HG02678 (cell line): Measurements from ENCODE around the gene LAD1.

Source experiments
- ATAC-seq: cut with Tn5 transposase; IDR thresholded peaks from one replicate; pipeline ENCODE4 v1.9.1; 2021; ENCODE audit warnings: mild to moderate bottlenecking, moderate library complexity; ENCODE audit not compliant: unreplicated experiment

Gene LAD1

DNA sequence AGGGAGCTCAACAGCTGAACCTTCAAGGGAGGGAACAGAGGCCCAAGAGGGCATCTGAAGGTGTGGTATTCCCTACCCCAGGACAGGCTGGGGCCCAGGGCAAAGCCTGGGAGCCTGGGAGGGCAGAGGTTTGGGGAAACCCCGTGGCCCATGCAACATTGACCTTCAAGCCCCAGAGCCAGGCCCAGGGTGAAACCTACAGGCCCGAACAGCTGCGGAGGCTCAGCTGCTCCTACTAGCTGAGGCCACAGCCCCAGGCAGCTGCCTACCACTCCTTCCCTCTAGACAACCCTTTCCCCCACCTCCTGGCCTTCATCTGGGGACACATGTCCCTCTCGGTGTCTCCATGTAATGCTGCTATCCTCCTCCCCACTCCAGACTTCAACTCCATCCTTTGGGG is 3.2 kb downstream of the LAD1 start:
- no peak for ATAC-seq

DNA sequence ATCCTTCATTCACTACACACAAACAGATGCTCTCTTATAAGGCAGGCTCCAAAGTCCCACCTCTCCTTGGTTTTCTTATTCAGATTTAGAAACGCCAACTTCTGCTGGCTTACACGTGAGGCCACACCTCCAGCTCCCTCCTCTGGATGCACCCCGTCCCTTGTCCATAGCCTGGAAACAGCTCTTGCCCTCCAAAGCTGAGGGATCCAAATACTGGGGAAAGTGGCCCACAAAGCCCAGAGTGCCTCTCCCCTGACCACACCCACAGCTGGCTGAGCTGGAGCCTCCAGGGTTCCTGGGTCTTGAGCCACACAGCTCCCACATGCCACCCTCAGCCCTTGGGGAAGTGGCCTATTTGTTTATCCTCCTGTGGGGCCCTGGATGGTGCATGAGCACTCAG is 4.5 kb downstream of the LAD1 start:
- ATAC-seq: no peak

DNA sequence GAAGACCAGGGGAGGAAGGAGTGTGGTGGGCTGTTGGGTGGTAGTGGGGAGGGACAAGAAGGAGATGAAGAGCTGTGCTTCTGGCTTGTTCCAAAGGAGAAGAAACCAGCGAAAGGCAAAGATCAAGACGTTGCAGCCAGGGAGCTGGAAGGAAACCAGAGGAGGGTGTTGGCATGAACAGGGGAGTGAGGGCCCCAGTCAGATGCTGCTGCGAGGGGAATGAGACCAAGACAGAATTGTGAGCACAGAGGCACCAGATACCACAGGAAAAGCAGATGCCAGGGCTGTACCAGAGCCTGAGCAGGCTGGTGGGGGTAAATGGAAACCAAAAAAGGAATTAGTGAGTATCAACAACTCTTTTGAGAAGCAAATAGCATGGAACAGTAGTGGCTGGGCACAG is 6.0 kb downstream of the LAD1 start:
- no peak for ATAC-seq

DNA sequence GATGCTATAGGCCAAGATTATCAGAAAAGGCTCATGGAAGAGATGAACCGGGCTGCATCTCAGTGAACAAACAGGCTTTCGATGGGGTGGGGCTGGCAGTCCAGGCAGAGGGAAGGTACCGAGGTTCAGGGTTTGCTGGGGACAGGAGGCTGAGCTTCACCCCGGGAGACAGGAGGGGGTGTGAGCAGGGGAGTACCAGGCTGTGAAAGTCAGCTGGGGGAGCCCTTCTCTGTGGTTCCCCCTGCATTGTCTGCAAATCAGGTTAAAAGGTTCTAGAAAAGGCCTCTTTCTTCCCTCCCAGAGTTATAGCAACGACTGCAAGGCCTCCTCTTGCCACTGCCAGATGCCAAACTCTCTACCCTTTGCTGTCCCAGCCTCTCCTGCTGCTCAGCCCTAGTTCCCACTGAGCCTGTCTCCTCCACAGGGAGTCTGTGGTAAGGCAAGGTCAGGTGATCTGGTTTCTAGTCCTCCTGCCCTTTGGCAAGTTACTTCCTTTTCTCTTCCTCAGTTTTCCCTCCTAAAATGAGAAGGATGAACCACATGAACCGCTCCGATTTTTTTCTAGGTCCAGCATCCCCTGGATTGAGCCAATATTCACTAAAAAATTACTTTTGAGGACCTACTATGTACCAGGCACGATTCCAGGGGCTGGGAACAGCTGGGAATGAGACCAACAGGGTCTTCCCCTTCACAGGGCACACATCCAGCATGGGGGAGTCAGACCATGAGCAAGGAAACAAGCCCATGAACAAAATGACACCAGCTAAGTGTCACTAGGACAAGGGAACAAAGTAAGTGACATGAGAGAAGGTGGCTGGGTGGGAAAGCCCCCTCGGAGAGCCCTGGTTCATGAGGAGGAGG is 7.2 kb downstream of the LAD1 start:
- no peak for ATAC-seq

DNA sequence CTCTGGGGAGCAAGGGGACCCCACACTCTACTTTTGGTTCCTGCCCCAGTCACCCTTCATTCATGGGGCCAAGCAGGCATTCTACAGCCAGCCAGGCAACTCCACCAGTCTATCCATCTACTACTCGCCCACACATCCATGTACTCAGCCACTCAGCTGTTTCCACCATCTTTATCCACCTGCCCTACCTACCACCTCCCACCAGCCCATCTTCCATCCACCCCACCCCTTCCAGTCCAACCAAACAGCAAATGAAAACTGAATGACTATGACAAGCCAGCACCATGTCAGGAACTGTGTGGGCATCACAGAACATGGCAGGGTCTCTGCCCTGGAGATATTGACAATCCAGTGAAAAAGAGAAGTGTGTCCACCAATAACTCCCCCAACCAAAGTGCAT is 7.9 kb downstream of the LAD1 start:
- no peak for ATAC-seq

DNA sequence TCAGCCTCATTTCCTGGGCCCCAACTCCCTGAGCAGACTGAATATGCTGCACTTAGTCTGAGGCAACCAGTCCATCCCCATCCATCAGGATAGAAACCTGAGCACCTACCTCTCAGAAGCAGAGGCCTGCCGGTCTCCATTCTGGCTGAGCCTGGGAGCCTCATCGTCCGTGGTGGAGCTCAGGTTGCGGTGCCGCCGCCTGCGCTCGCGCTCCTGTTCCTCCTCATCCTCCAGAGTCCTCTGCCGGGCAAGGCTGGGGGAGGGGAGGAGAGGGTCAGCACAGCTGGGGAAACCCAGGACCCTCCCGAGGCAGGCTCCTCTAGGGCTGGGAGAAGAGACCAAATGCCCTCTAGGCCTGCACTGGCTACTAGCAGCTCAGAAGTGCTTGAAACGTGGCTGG is 10.1 kb downstream of the LAD1 start:
- no peak for ATAC-seq

DNA sequence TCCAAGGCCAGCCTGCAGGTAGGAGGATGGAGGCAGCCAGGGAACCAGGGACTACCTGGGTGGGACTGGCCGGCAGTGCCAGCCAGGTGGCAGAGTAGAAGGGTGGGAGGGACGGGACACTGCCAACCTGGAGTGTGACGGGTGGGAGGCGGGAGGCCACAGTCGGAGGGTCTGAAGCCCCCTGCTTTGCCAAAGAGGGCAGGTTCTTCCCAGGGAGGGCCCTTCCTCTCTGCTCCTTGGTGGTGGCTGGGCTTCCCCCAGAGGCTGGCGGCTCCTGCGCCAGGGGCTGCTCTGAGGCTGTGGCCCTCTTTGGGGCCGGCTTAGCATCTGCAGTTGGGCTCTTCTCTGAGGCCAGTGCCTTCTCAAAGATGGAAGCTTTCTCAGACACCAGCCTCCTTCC is 12.9 kb downstream of the LAD1 start:
- ATAC-seq: no peak

DNA sequence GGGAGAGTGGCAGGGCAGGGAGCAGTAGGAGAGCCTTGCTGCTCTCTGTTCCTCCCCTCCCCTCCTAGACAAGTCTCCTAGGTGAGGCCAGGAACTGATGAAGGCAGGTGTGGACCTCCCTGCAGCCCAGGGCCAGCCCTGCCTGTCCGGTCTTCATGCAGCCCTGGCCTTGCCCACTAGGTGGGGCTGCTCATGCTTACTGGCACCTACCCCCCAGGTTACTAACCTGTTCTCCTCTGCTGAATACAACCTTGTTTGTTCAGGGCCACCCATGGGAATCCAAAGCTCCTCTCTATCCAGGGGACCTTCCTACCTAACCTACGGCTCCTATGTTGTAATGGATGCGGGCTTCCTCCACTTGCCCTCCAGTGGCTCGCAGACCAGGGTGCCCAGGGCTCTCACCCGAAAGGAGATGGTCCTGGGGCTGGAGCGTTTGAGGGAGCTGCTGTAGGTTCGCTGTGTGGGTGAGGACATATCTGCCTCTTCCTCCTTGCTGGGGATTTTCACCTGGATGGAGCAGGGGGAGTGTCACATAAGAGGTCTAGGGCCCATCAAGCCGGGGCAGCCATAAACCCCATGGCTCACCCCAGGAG is 13.7 kb downstream of the LAD1 start:
- peak; percentile 66 for ATAC-seq

DNA sequence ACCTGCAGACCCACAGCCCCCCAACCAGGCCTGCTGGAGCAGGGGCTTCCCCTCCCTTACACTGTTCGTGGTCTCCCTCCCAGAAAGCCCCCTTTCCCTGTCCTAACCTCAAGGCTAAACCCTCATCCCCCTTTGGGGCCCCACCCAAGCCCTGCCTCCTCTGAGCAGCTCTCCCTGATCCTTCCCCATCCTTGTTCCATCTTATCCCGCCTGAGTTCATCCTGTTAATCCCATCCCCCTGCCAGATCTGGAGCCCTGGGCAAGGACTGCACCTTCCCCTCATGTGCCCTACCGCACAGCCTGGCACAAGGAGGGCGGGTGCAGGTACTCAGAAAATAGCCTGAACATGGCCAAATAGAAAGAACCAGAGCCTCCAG is 14.7 kb downstream of the LAD1 start:
- ATAC-seq: no peak

DNA sequence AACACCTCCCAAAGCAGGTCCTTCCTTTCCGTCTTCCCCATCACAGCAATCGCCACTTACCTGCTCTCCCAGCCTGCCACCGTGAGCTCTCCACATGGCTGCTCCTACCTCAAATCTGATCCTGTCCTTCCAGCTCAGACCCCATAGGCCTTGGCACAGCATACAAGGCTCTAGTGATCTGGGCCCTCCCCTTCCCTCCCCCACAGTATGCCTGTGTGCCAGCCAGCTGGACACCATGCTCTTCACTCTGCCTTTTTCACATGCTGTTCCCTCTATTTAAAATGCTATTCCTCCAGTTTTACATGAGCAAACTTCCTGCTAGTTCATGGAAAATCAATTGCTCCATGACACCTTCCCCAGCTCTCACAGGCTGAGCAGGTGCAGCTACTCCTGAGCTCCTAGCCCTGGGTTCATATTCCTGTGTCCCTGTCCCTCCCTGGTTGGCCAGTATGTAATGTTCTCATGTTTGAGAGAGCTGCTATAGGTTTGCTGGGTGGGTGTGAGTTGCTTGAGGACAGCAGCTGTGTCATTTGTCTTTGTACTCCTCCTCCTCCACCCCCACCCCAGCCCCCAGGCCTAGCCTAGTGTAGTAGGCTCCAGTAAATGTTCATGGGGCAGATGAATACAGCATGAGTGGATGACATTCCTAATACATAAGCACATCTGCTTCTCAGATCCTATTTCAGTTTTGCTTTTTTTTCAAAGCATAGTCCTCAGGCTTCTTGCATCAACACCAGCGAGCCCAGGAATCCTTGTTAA is 15.3 kb downstream of the LAD1 start:
- no peak for ATAC-seq

DNA sequence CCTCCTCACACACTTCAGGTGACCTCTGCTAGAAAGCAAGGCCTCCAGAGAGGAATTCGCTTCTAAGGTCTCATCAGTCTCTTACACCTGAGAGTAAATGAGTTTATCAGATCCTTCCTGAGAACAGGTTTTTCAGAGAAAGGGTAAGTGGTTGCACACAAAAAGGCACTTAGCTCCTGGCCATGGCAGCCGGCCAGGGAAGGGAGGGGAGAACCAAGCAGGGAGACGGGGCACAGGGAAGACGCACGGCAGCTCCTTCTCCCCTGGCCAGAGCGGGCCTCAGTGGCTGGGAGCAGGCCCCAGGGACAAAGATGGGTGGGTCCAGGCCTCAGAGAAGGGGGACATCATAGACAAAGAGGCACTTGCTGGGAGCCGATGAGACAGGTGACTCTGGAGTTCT is 18.0 kb downstream of the LAD1 start:
- ATAC-seq: no peak

DNA sequence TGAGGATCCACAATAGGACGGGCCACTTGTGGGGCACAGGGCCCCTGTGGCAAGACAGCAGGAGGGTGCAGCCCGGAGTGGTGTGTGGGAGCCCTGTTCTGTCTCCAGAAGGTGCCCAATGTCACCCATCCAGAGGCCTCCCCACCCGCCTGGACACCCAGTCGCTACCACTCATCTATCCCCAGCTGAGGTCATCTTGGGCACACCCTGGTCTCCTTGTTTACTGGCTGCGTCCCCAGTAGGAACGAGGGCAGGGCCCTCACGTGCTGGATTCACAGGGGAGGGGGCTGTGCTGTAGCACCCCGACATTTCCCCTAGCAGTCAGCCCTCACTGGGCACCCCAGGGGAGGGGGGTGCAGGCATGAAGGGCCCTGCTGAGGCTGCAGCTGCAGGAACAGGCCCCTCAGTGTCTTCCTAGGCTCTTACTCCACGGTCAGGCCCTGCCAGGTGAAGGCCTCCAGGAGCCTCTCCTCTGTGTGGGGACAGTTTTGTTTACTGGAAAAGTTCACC is 19.3 kb downstream of the LAD1 start:
- ATAC-seq: no peak

DNA sequence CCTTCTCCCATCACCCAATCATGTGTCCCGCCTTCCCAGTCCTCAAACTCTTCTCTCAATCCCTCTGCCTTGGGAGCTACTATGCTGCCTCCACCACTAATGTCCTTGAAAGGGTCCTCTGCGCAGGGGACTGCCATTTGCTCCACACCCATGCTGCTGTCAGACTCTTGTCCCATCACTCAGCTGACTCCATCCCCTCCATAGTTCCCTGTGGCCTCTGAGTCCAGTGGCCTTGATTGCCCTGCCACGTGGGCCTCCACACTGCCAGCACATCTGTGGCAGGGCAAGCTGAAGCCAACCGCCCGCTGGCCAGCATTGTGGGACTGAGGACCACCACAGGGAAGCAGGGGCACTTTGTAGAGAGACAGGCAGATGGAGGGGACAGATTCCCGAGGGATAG is 20.3 kb downstream of the LAD1 start:
- no peak for ATAC-seq

DNA sequence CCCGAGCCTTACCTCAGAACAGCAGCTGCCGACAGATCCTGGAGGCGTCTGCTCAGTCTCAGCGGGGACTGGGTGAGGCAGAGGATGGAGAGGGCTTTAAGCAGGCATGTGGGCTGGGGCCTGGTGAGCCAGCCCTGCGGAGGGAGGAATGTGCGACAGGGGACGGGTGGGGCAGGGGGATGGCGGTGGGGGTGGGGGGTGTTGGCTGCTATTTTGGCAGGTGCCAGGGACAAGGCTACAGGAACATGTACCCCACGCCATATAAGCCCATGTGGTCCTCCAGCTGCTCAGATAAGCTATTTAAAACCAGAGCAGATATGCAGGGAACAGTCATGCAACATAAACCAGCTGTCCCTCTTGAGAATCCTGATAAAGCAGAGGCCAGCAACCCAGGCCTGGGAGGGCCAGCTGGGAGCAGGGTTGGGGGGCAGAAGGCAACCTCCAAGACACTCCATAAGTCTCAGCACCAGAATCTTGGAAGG is 21.5 kb downstream of the LAD1 start, which contains the start of gene TNNT2:
TSS of gene TNNT2 (minus strand) at position 70 of the 482 bp plus-strand sequence. CDS start 4,426 bp downstream, outside the sequence.
- no peak for ATAC-seq

DNA sequence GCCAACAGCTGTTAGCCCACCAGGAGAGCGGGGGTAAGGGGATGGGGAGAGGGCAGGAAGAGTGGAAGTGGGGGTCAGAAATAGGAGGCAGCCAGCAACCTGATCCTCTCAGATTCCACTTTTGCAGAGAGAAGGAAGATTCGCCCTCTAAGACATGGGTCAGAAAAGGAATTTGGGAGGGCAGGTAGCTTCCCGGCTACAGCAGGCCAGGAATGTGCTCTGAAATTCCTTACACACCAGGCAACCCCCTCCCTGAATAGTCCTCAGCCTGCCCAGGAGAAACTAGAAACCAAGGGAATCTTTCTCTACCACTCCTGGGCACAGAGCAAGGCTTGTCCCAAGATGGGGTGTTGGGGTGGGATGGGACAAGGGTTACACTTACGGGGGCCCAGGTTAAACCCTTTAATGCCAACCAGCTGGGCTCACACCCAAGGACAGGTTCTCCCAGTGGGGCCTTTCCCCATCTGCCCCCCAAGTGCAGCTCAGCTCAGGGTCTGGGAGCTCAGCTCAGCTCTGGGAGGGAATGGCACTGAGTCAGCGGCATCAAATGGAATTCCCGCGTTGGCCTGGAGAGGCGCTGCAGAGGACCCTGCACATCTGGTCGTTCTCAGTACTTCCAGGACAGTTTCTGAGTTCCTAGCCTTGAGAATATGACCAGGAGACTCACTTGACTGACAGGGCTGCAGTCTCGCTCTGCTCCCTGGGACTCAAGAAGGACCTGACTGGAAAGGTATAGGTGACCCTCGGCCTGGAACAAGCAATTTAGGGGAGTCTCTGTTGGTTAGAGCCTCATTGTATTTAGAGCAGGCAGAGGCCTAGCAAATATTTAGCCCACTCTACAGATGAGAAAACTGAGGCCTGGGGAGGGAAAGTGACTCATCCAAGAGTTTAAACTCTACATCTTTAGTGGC is 22.4 kb downstream of the LAD1 start:
- ATAC-seq: no peak

DNA sequence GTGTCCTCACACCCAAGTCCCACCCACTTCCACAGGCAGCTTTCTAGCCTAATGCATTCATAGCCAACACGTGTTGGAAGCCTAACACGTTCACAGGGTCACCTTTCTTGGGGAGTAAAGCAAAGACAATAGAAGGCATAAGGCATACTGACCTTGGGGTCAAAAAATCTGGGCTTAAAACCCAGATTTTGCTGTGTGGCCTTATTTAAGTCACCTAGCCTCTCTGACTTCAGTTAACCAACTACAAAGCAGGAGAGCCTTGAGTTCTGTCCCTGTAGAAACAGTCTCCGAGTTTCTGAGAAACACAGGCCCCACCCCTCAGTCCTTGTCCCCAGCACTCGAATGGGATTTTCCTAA is 23.0 kb downstream of the LAD1 start:
- no peak for ATAC-seq

DNA sequence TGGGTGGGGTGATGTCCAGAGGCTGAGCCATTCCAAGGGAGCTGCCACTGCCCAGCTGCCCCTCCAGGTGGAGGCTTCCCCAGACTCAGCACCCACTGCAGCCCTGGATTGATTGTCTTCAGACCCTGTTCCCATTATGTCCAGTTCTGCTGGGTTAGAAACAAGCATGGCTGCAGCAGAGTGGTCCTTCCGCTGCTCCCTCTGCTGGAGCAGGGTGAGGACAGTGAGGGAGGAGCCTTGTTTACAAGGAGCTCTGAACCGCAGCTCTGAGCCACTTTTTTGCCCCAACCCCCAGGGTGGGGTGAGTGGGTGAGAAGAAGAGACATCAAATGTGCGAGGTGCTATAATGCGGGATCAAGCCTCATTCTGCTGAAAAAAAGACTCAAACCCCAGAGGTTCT is 24.0 kb downstream of the LAD1 start:
- no peak for ATAC-seq

DNA sequence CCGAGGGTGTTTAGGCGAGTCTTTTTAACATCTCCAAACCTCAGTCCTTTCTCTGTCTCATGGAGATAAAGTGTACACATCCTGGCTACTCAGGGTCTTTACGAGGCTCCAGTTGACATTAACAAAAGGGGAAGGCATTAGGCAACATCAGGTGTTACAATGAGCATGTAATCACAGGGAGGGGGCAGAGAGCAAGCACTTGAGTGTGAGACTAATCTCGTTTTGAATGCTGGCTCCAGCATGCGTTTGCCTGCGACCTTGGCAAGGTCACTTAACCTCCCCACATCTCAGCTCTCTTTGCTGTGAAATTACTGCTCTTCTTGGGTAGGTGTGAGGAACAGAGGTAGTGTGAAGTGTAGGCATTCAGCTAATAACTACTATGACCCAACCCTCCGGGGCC is 24.8 kb downstream of the LAD1 start:
- no peak for ATAC-seq

DNA sequence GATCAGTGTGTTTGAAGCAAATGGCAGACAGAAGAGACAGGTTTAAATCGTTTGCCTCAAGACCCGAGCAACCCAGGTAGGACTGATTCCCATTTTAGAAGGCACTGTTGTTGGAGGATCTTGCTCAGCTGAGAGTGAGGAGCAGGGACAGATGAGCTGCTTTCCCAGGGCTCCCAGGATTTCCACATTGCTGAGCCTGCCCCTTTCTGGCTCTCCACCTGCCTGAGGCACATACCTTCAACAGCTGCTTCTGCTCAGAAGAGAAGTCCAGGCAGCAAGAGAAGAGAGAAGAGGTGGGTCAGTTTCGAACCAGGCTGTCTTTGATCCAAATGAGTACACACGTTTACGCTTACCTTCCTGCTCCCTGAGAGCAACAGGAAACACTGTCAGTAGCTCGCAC is 27.3 kb downstream of the LAD1 start:
- ATAC-seq: no peak

DNA sequence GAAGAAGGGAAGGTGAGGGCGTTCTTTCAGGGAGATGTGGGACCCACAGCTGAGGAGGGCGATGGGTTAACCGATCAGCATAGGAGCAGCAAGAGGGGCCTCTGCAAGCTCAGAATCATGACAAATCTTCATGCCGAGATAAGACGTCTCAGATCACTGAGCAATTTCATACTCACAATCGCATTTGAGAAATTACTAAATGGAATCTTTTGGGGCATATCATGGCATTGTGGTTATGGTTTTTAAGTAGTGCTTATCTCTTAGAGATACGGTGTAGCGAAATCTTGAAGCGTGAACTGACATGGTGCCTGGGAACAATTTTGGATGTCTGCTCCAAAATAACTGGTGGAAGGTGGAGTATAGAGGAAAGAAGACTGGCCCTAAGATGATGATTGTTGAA is 27.8 kb downstream of the LAD1 start:
- no peak for ATAC-seq

DNA sequence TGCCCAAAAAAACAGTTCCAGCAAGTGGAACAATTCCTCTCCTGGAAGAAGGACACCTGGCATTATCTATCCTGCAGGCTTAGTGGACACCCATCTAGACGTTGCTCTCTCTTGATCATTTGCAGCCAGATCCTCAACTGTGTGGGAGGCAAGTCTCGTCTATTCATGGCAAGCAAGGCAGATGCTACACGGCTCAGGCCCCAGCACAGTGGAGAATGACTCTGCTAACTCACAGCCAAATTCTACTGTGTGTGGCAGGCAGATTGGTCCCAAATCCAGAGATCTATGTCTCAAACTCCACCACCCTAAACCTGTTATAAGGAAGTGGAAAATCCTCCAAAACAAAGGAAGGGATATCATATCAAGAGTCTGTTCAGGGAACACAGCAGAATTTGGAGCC is 28.6 kb downstream of the LAD1 start:
- no peak for ATAC-seq
